Lower lobe of right lung (tissue), 2 donors: ENCODE data around the gene EPHA8. TPM values are rescaled to one million over a fixed set of nuclear protein-coding genes. Genes with fewer than 3 reads are reported as not detected.

Experiments used
- ATAC-seq, 2 donors: fragments of 200-7000 bp; cut with Tn5 transposase; one replicate each; pipeline ENCODE4 v1.9.1; 2020 to 2022; ENCODE audit warnings: mild to moderate bottlenecking in 2 of 2, moderate library complexity in 2 of 2
- DNase-seq: peaks from one replicate; pipeline ENCODE4 v3.0.0-alpha.2; 2020
- H3K27ac ChIP-seq: fragments of 200-600 bp; one replicate; pipeline ENCODE4 v1.8.0; 2022
- H3K27me3 ChIP-seq: fragments of 200-600 bp; one replicate; pipeline ENCODE4 v1.8.0; 2022; ENCODE audit warnings: low read depth
- H3K36me3 ChIP-seq: fragments of 200-600 bp; one replicate; pipeline ENCODE4 v1.8.0; 2022; ENCODE audit warnings: mild to moderate bottlenecking
- H3K4me1 ChIP-seq: fragments of 200-600 bp; one replicate; pipeline ENCODE4 v1.8.0; 2022
- H3K4me3 ChIP-seq: fragments of 200-600 bp; one replicate; pipeline ENCODE4 v1.8.0; 2022; ENCODE audit warnings: mild to moderate bottlenecking
- H3K9me3 ChIP-seq: fragments of 200-600 bp; one replicate; pipeline ENCODE4 v1.8.0; 2022
- CTCF ChIP-seq: fragments of 200-600 bp; IDR thresholded peaks from one replicate; pipeline ENCODE4 v1.8.0; 2022; ENCODE audit warnings: antibody characterized with exemption, mild to moderate bottlenecking
- intact Hi-C: fragments of 100-400 bp; cut with DNase I; formaldehyde crosslinking; loops from one replicate; pipeline ENCODE4 v1.11.0; 2022
- total RNA-seq: library from RNA; stranded (reverse); fragmentation: NEBNext Ultra II Directional; extraction: Animal tissue kit (Norgen Biotek cat#: 25700); gene quantifications from one replicate; pipeline ENCODE4 v1.2.1, GENCODE V29; 2021
- donor health status: DM: no; HTN: yes; CAD: no; lungs with severe emphysema.

The EPHA8 gene
- total RNA-seq, 1 donor from 2014 or later: not detected

DNA sequence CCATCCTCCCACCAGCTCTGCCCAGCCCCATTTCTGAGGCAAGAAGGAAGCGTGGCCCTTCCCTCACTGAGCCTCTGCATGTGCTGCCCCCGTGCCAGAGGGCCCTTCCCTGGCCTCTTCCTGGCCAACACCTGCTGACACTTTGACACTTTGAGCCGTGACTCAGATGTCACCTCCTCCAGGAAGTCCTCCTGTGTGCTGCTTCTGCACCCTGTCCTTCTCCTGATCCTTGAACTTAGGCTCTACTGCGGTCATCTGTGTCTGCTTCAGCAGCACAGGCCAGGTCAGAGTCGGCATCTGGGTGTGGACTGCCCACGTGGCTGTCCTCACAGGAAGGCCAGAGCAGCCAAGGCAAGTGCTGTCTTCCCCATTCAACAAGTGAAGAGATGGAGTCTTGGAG lies 19.6 kb upstream of the EPHA8 start:
- Histone ChIP-seq H3K4me3 (no peak overlapping the region), H3K9me3 (no peaks in the 10 kb centered on the region), H3K27ac (no peak overlapping the region), H3K36me3 (no peaks in the 10 kb centered on the region), H3K4me1 (no peaks in the 10 kb centered on the region), H3K27me3 (peaks cover 25% of the 10 kb centered on the region)
- intact Hi-C loops: no loop called here
- TF ChIP-seq CTCF: no peak
- ATAC-seq (no peak), DNase-seq (no peak)

DNA sequence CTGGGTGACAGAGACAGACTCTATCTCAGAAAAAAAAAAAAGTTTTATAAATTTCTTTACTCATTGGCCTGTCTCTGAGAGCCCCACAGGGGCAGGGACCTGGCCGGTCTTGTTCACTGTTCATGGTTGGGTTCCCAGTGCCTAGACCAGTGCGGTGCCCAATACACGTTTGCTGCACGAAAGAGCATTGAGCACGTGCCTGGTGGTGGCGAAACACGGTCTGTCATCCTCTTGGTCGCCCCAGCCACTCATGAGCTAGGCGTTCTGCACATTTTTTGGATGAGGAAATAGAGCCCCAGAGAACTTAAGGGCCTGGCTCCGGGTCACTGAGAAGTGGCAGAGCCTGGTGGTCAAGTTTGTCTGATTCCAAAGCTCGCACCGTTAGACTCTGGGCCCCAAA lies 18.7 kb upstream of the EPHA8 start:
- DNase-seq: no peak
- peaks cover 27% of the 10 kb centered on the region for H3K27me3 ChIP-seq
- no peaks in the 10 kb centered on the region for H3K4me1 ChIP-seq
- no peaks in the 10 kb centered on the region for H3K9me3 ChIP-seq
- no peak for TF ChIP-seq CTCF
- intact Hi-C loops: no loop called here
- no peak for ATAC-seq
- no peak overlapping the region for H3K27ac ChIP-seq
- no peak overlapping the region for H3K4me3 ChIP-seq
- no peaks in the 10 kb centered on the region for H3K36me3 ChIP-seq

DNA sequence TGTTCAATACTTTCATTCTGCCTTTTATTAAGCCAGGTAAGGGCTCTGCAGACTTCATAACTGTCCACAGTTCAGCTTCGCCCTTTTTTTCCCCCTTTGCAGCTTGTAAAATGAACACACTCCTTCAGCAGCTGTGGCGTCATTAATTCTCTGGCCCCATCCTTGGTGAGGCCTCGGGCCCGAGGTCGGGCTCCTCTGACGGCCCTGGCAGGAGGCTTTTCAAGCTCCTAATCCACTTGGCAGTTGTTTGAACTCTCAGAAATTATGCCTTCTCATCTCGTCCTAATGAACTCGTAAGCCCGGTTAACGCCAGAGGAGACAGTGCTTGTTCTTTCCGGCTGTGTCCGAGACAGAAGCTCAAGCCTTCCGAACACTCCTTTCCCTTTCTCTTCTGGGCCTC lies 18.1 kb upstream of the EPHA8 start:
- ATAC-seq (no peak), DNase-seq (no peak)
- Histone ChIP-seq H3K9me3 (no peaks in the 10 kb centered on the region), H3K27ac (no peak overlapping the region), H3K36me3 (no peaks in the 10 kb centered on the region), H3K27me3 (peaks cover 28% of the 10 kb centered on the region), H3K4me1 (no peaks in the 10 kb centered on the region), H3K4me3 (no peak overlapping the region)
- intact Hi-C loops: no loop called here
- no peak for TF ChIP-seq CTCF

DNA sequence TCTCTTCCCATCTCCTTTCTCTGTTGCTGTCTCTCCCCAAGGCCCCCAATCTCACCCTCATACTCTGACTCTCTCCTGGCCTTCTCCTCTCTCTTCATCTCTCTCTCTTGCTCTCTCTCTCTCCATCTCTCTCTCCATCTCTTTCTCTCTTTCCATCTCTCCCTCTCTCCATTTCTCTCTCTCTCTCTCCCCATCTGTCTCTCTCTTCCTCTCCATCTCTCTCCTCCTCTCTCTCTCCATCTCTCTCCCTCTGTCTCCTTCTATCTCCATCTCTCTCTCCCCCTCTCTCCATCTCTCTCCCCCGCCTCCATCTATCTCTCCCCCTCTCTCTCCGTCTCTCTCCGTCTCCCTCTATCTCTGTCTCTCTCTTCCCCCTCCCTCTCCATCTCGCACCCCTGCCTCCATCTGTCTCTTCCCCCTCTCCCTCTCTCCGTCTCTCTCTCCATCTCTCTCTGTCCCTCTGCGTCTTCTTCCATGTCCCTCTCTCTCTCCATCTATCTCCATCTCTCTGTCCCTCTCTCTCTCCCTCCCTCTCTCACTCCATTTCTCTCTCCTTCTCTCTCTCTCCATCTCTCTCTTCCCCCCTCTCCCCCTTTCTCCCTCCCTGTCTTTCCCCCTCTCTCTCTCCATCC lies 16.0 kb upstream of the EPHA8 start:
- H3K4me1 ChIP-seq: no peaks in the 10 kb centered on the region
- intact Hi-C loops: no loop called here
- no peak for DNase-seq
- ATAC-seq: no peak
- TF ChIP-seq CTCF: no peak
- peaks cover 47% of the 10 kb centered on the region for H3K27me3 ChIP-seq
- H3K4me3 ChIP-seq: no peak overlapping the region
- no peaks in the 10 kb centered on the region for H3K36me3 ChIP-seq
- H3K9me3 ChIP-seq: no peaks in the 10 kb centered on the region
- no peak overlapping the region for H3K27ac ChIP-seq

DNA sequence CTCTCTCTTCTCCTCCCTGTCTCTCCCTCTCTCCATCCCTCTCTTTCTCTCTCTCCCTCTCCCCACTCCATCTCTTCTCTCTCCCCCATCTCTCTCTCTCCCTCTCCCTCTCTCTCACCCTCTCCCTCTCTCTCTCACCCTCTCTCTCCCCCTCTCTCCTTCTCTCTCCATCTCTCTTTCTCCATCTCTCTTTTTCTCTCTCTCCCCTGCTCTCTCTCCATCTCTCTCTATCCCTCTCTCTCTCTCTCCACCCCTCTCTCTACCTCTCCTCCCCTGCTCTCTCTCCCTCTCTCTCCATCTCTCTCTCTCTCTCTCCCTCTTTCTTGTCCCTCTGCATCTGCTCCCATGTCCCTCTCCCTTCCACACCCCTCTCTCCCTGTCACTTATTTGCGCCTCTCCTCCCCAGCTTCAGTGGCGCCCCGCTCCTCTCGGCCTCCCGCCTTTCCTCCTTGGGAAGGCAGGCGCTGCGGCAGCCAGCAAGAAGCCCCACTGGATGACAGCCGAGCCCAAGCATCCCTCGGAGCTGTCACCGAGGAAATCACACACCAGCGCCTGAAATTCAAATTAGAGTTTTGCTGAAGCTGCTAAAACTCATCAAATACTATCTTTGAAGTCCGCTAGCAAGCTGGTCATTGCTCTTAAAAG lies 15.3 kb upstream of the EPHA8 start:
- no peak for DNase-seq
- H3K27me3 ChIP-seq: peaks cover 52% of the 10 kb centered on the region
- no peak for ATAC-seq
- no peak overlapping the region for H3K4me3 ChIP-seq
- no peaks in the 10 kb centered on the region for H3K9me3 ChIP-seq
- H3K4me1 ChIP-seq: no peaks in the 10 kb centered on the region
- no peaks in the 10 kb centered on the region for H3K36me3 ChIP-seq
- TF ChIP-seq CTCF: no peak
- H3K27ac ChIP-seq: no peak overlapping the region
- intact Hi-C loops: no loop called here
